Osteocyte (in vitro differentiated cells): Measurements from ENCODE around the gene MUC2. TPM values are rescaled to one million over a fixed set of nuclear protein-coding genes. Genes with fewer than 3 reads are reported as not detected.

ENCODE experiments used
- DNase-seq: peaks from one replicate; pipeline ENCODE4 v3.0.0; 2021; ENCODE audit warnings: mixed read lengths; ENCODE audit not compliant: unreplicated experiment; ENCODE audit errors: extremely low spot score
- H3K27ac Mint-ChIP-seq: one replicate; pipeline ENCODE4 v1.8.0; 2021; ENCODE audit warnings: mild to moderate bottlenecking, mixed read lengths; ENCODE audit not compliant: unreplicated experiment
- H3K27me3 Mint-ChIP-seq: one replicate; pipeline ENCODE4 v1.8.0; 2021; ENCODE audit warnings: mixed read lengths; ENCODE audit not compliant: unreplicated experiment
- H3K36me3 Mint-ChIP-seq: one replicate; pipeline ENCODE4 v1.8.0; 2021; ENCODE audit warnings: mixed read lengths; ENCODE audit not compliant: unreplicated experiment
- H3K4me1 Mint-ChIP-seq: one replicate; pipeline ENCODE4 v1.8.0; 2021; ENCODE audit warnings: mixed read lengths; ENCODE audit not compliant: unreplicated experiment
- H3K4me3 Mint-ChIP-seq: one replicate; pipeline ENCODE4 v1.8.0; 2021; ENCODE audit warnings: mild to moderate bottlenecking, moderate library complexity, mixed read lengths; ENCODE audit not compliant: unreplicated experiment
- H3K9me3 Mint-ChIP-seq: one replicate; pipeline ENCODE4 v1.8.0; 2021; ENCODE audit warnings: mixed read lengths; ENCODE audit not compliant: unreplicated experiment
- total RNA-seq: library from RNA; stranded (reverse); gene quantifications from 2 replicates; pipeline ENCODE4 v1.2.1, GENCODE V29; 2021
- TF ChIP-seq, protein P1 (sequence below): fragments of 200-600 bp; sonication (generic); IDR thresholded peaks from 2 replicates; pipeline ENCODE4 v1.5.0; 2021; ENCODE audit warnings: antibody characterized with exemption, mild to moderate bottlenecking, moderate library complexity

Gene MUC2
- total RNA-seq, 1 donor from 2014 or later = not detected

- no peaks in the 10 kb centered on the region for H3K27me3 Mint-ChIP-seq
- H3K9me3 Mint-ChIP-seq = no peaks in the 10 kb centered on the region
- no peak overlapping the region for H3K27ac Mint-ChIP-seq
- TF ChIP-seq, protein P1, sequence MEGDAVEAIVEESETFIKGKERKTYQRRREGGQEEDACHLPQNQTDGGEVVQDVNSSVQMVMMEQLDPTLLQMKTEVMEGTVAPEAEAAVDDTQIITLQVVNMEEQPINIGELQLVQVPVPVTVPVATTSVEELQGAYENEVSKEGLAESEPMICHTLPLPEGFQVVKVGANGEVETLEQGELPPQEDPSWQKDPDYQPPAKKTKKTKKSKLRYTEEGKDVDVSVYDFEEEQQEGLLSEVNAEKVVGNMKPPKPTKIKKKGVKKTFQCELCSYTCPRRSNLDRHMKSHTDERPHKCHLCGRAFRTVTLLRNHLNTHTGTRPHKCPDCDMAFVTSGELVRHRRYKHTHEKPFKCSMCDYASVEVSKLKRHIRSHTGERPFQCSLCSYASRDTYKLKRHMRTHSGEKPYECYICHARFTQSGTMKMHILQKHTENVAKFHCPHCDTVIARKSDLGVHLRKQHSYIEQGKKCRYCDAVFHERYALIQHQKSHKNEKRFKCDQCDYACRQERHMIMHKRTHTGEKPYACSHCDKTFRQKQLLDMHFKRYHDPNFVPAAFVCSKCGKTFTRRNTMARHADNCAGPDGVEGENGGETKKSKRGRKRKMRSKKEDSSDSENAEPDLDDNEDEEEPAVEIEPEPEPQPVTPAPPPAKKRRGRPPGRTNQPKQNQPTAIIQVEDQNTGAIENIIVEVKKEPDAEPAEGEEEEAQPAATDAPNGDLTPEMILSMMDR = no peak
- H3K36me3 Mint-ChIP-seq = no peaks in the 10 kb centered on the region
- H3K4me1 Mint-ChIP-seq = no peaks in the 10 kb centered on the region
- H3K4me3 Mint-ChIP-seq = no peak overlapping the region
- no peak for DNase-seq
These were observed 47.0 kb upstream of the MUC2 start for GRCh38 chr11:1027483-1028290.

DNA sequence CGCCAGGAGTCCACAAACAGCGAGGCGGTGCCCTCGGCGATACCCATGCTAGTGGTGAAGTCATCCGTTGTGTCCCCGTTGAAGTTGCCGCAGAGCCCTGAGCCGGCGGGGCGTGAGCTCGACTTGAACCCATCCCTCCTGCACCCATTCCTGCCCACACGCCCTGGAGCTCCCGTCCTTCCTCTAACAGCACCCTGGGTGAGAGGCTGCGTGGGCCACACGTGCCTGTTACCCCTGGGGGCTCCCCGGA, 46.5 kb upstream of the MUC2 start:
- H3K36me3 Mint-ChIP-seq = no peaks in the 10 kb centered on the region
- H3K27ac Mint-ChIP-seq = no peak overlapping the region
- H3K27me3 Mint-ChIP-seq = no peaks in the 10 kb centered on the region
- H3K4me1 Mint-ChIP-seq = no peaks in the 10 kb centered on the region
- TF ChIP-seq, protein P1 = no peak
- no peak for DNase-seq
- H3K9me3 Mint-ChIP-seq = no peaks in the 10 kb centered on the region
- no peak overlapping the region for H3K4me3 Mint-ChIP-seq

DNA sequence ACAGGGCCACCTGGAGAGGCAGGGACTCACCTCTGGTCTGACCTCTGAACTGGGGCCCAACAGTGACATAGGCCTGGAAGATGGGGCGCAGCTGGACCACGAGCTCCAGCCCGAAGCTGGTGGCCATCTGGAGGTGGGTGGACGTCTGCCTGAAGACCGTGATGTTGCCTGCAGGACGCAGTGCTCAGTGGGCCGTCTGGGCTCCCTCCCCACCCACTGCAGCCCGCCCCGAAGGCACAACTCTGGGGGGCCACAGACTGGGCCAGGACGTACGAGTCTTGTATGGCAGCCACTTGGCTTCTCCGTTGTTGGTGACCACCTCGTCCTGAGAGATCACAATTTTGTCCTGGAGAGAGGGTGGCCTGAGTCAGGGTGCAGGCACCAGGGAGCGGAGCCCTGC, 46.1 kb upstream of the MUC2 start:
- no peaks in the 10 kb centered on the region for H3K9me3 Mint-ChIP-seq
- H3K4me1 Mint-ChIP-seq = no peaks in the 10 kb centered on the region
- H3K36me3 Mint-ChIP-seq = no peaks in the 10 kb centered on the region

GRCh38 chr11:1029051-1029450, 45.6 kb upstream of the MUC2 start:
- Mint-ChIP-seq H3K27me3 (no peaks in the 10 kb centered on the region), H3K4me1 (no peaks in the 10 kb centered on the region), H3K27ac (no peak overlapping the region), H3K9me3 (no peaks in the 10 kb centered on the region), H3K4me3 (no peak overlapping the region), H3K36me3 (no peaks in the 10 kb centered on the region)
- DNase-seq = no peak
- TF ChIP-seq, protein P1 = no peak

More for the DNA sequence above, 46.1 kb upstream of the MUC2 start:
- Mint-ChIP-seq H3K4me3 (no peak overlapping the region), H3K27me3 (no peaks in the 10 kb centered on the region), H3K27ac (no peak overlapping the region)
- TF ChIP-seq, protein P1 = no peak
- DNase-seq = no peak

GRCh38 chr11:1029654-1030053, 45.0 kb upstream of the MUC2 start:
- TF ChIP-seq, protein P1 = no peak
- no peak for DNase-seq
- H3K4me1 Mint-ChIP-seq = no peaks in the 10 kb centered on the region
- no peaks in the 10 kb centered on the region for H3K27me3 Mint-ChIP-seq
- no peak overlapping the region for H3K4me3 Mint-ChIP-seq
- no peak overlapping the region for H3K27ac Mint-ChIP-seq
- H3K36me3 Mint-ChIP-seq = no peaks in the 10 kb centered on the region
- no peaks in the 10 kb centered on the region for H3K9me3 Mint-ChIP-seq
